ENCODE results near the gene THAP4.

THAP4 gene

GRCh38 chr2:241637018-241637794, at the start of gene THAP4, which contains the start of gene ATG4B:
THAP4 (minus strand) TSS chr2:241637158; CDS start chr2:241637017, 141 bp downstream.
ATG4B (plus strand) TSS chr2:241637693; CDS start chr2:241637715, 22 bp downstream.
- FAIRE-seq = no peak

GRCh38 chr2:241686324-241686649, 49.3 kb upstream of the THAP4 start:
- FAIRE-seq = no peak

- no peak for FAIRE-seq
Observed at GRCh38 chr2:241680827-241681599, 44.1 kb upstream of the THAP4 start.

GRCh38 chr2:241680044-241680443, 43.1 kb upstream of the THAP4 start:
- no peak for FAIRE-seq

- no peak for FAIRE-seq
Observed at GRCh38 chr2:241678784-241679540, 42.0 kb upstream of the THAP4 start.

- no peak for FAIRE-seq
Observed at GRCh38 chr2:241678307-241678706, 41.3 kb upstream of the THAP4 start.

- FAIRE-seq = no peak
Observed at GRCh38 chr2:241677392-241677791, 40.4 kb upstream of the THAP4 start.

- no peak for FAIRE-seq
Observed at GRCh38 chr2:241676665-241677064, 39.7 kb upstream of the THAP4 start.

GRCh38 chr2:241675885-241676284, 38.9 kb upstream of the THAP4 start:
- no peak for FAIRE-seq

- FAIRE-seq = no peak
Observed at GRCh38 chr2:241673797-241674725, 37.1 kb upstream of the THAP4 start.

- FAIRE-seq = no peak
Observed at GRCh38 chr2:241673189-241673663, 36.3 kb upstream of the THAP4 start.

GRCh38 chr2:241672243-241673188, 35.6 kb upstream of the THAP4 start:
- no peak for FAIRE-seq

GRCh38 chr2:241671457-241672240, 34.7 kb upstream of the THAP4 start:
- FAIRE-seq = no peak

- no peak for FAIRE-seq
Observed at GRCh38 chr2:241670333-241671110, 33.6 kb upstream of the THAP4 start.

- no peak for FAIRE-seq
Observed at GRCh38 chr2:241668839-241669238, 31.9 kb upstream of the THAP4 start.

GRCh38 chr2:241668354-241668753, 31.4 kb upstream of the THAP4 start:
- FAIRE-seq = no peak

GRCh38 chr2:241666627-241667400, 29.9 kb upstream of the THAP4 start:
- FAIRE-seq = no peak

GRCh38 chr2:241665731-241666440, 28.9 kb upstream of the THAP4 start:
- no peak for FAIRE-seq
